Measurements from ENCODE around the gene ZDHHC4. TPM values are rescaled to one million over a fixed set of nuclear protein-coding genes. Genes with fewer than 3 reads are reported as not detected.
"Not testable (repeated sequence)": the region's sequence is repeated elsewhere in the genome, so short reads cannot be mapped to it uniquely, and the experiment has no call there.

The ZDHHC4 gene
- total RNA-seq, 1 donor from 2014 or later, result 33.0 TPM

GRCh38 chr7:6631605-6632004, 54.4 kb downstream of the ZDHHC4 start:
- DNase-seq (ENCODE audit: extremely low read depth, low read depth, low spot score), result no peak

- DNase-seq (ENCODE audit: extremely low read depth, low read depth, low spot score), result no peak
Measured at GRCh38 chr7:6634021-6634420, 56.8 kb downstream of the ZDHHC4 start.

GRCh38 chr7:6634971-6635370, 57.7 kb downstream of the ZDHHC4 start:
- DNase-seq (ENCODE audit: extremely low read depth, low read depth, low spot score), result not testable (repeated sequence)

- DNase-seq (ENCODE audit: extremely low read depth, low read depth, low spot score), result no peak
Measured at GRCh38 chr7:6636741-6637543, 59.7 kb downstream of the ZDHHC4 start, which contains the start of gene ZNF316. Gene ZNF316, plus strand, starts transcription at chr7:6637318. Its CDS starts 5,092 bp downstream, at chr7:6642410.

- DNase-seq (ENCODE audit: extremely low read depth, low read depth, low spot score), result no peak
Measured at GRCh38 chr7:6637544-6638229, 60.4 kb downstream of the ZDHHC4 start.

Other genes with a start within 250 kb of the ZDHHC4 start
- 14.1 and 26.7 TPM in 2 replicates for gene FAM220A, start 228.5 kb upstream of the ZDHHC4 start, total RNA-seq
- gene RAC1, start 202.9 kb upstream of the ZDHHC4 start, total RNA-seq, result 184 and 217 TPM in 2 replicates
- gene DAGLB, start 129.5 kb upstream of the ZDHHC4 start, total RNA-seq, result 13.3 and 17.3 TPM in 2 replicates
- 141 and 143 TPM in 2 replicates for gene KDELR2, start 93.3 kb upstream of the ZDHHC4 start, total RNA-seq
- gene GRID2IP, start 26.0 kb upstream of the ZDHHC4 start, total RNA-seq, result not detected in 2 replicates
- gene INTS15, start 12.6 kb downstream of the ZDHHC4 start, total RNA-seq, result 24.1 and 30.9 TPM in 2 replicates
- 1.7 and 1.9 TPM in 2 replicates for gene ZNF853, start 38.2 kb downstream of the ZDHHC4 start, total RNA-seq
- gene ZNF316, start 59.9 kb downstream of the ZDHHC4 start, total RNA-seq, result 17.2 and 30.7 TPM in 2 replicates
- 8.3 and 11.1 TPM in 2 replicates for gene ZNF12, start 129.5 kb downstream of the ZDHHC4 start, total RNA-seq
- gene RSPH10B2, start 176.6 kb downstream of the ZDHHC4 start, total RNA-seq, result 1.2 TPM in 1 of 2 replicates, not detected in the other
- 43.0 and 85.9 TPM in 2 replicates for gene CCZ1B, start 248.8 kb downstream of the ZDHHC4 start, total RNA-seq

All from glomerular endothelial cell (primary cell).